Islet of Langerhans (tissue), 1 donor: Measurements from ENCODE around the gene TMEM178A.
"Not testable (repeated sequence)": the region's sequence is repeated elsewhere in the genome, so short reads cannot be mapped to it uniquely, and the experiment has no call there.

ENCODE experiments used
- FAIRE-seq: peaks from one replicate; lab custom pipeline; 2011; peaks lifted over from hg19 to GRCh38; lab: Jason Lieb, UNC

Gene TMEM178A

GRCh38 chr2:39665811-39666490, at the start of gene TMEM178A:
TSS of gene TMEM178A (plus strand) at chr2:39665917. CDS start at chr2:39665975, 58 bp downstream.
- FAIRE-seq = no peak

- no peak for FAIRE-seq
Observed at GRCh38 chr2:39618236-39618635, 47.5 kb upstream of the TMEM178A start.

- FAIRE-seq = no peak
Observed at GRCh38 chr2:39618736-39619135, 47.0 kb upstream of the TMEM178A start.

GRCh38 chr2:39620067-39620466, 45.6 kb upstream of the TMEM178A start:
- FAIRE-seq = no peak

- no peak for FAIRE-seq
Observed at GRCh38 chr2:39621596-39621995, 44.1 kb upstream of the TMEM178A start.

- no peak for FAIRE-seq
Observed at GRCh38 chr2:39622860-39623259, 42.9 kb upstream of the TMEM178A start.

GRCh38 chr2:39623917-39624316, 41.8 kb upstream of the TMEM178A start:
- FAIRE-seq = no peak

- FAIRE-seq = no peak
Observed at GRCh38 chr2:39625193-39625926, 40.4 kb upstream of the TMEM178A start.

GRCh38 chr2:39625927-39626270, 39.8 kb upstream of the TMEM178A start:
- FAIRE-seq = no peak

GRCh38 chr2:39628346-39628745, 37.4 kb upstream of the TMEM178A start:
- not testable (repeated sequence) for FAIRE-seq

- FAIRE-seq = no peak
Observed at GRCh38 chr2:39629646-39630045, 36.1 kb upstream of the TMEM178A start.

- FAIRE-seq = no peak
Observed at GRCh38 chr2:39631256-39631655, 34.5 kb upstream of the TMEM178A start.

- FAIRE-seq = no peak
Observed at GRCh38 chr2:39631718-39632117, 34.0 kb upstream of the TMEM178A start.

- FAIRE-seq = no peak
Observed at GRCh38 chr2:39632876-39633275, 32.8 kb upstream of the TMEM178A start.

GRCh38 chr2:39636306-39636705, 29.4 kb upstream of the TMEM178A start:
- FAIRE-seq = no peak

GRCh38 chr2:39638581-39638980, 27.1 kb upstream of the TMEM178A start:
- no peak for FAIRE-seq

- FAIRE-seq = no peak
Observed at GRCh38 chr2:39640107-39640506, 25.6 kb upstream of the TMEM178A start.

GRCh38 chr2:39640681-39641080, 25.0 kb upstream of the TMEM178A start:
- FAIRE-seq = no peak

- FAIRE-seq = no peak
Observed at GRCh38 chr2:39641635-39642034, 24.1 kb upstream of the TMEM178A start.

- FAIRE-seq = no peak
Observed at GRCh38 chr2:39642051-39642718, 23.5 kb upstream of the TMEM178A start.

GRCh38 chr2:39645826-39646225, 19.9 kb upstream of the TMEM178A start:
- FAIRE-seq = no peak

- FAIRE-seq = no peak
Observed at GRCh38 chr2:39646267-39646666, 19.4 kb upstream of the TMEM178A start.

- FAIRE-seq = no peak
Observed at GRCh38 chr2:39647104-39647765, 18.5 kb upstream of the TMEM178A start.
